ENCODE results near the gene GCLM. TPM values are rescaled to one million over a fixed set of nuclear protein-coding genes. Genes with fewer than 3 reads are reported as not detected.

GCLM gene, protein sequence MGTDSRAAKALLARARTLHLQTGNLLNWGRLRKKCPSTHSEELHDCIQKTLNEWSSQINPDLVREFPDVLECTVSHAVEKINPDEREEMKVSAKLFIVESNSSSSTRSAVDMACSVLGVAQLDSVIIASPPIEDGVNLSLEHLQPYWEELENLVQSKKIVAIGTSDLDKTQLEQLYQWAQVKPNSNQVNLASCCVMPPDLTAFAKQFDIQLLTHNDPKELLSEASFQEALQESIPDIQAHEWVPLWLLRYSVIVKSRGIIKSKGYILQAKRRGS
- 14.2 and 19.0 TPM in 2 replicates for total RNA-seq

DNA sequence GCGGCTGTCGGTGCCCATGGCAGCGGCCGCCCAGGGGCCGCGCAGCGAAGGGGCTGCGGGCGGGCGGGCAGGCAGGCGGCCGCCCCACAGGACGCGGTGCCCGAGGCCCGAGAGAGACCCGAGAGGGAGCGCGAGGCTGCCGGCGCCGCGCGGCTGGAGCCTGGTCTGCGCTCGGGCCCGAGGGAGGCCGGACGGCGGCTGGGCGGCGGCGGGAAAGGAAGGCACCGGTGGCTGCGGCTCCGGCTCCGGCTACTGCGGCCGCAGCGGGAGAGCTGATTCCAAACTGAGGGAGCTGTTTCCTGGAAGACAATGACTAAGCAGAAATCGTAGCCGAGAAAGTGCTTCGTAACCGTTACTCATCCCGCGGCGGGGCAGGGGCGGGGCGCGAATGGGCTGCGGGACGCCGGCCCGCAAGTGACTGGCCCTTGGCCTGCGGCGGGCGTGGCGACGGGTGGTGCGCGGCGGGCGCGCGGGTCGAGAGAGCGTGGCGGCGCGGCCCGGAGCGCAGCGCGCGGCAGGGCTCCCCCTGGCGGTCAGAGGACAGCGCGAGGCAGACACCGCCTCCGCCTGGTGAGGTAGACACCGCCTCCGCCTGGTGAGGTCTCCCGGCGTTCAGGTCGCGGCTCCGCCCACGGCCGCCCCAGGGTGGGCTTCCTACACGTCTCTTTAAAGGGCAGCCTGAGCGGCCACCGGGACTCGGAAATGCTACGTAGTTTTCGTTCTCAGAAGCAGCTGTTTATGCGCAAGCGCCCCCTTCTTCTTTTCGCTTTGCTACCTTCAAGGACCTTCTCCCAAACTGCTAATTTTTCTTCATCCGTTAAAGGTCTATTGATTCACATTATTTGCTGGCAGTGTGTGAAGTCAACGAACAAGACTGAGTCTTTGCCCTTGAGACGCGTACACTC, at the start of gene GCLM:
Gene GCLM (minus strand): TSS at position 285 of the 905 bp plus-strand sequence. CDS start 267 bp downstream, at position 18.

DNA sequence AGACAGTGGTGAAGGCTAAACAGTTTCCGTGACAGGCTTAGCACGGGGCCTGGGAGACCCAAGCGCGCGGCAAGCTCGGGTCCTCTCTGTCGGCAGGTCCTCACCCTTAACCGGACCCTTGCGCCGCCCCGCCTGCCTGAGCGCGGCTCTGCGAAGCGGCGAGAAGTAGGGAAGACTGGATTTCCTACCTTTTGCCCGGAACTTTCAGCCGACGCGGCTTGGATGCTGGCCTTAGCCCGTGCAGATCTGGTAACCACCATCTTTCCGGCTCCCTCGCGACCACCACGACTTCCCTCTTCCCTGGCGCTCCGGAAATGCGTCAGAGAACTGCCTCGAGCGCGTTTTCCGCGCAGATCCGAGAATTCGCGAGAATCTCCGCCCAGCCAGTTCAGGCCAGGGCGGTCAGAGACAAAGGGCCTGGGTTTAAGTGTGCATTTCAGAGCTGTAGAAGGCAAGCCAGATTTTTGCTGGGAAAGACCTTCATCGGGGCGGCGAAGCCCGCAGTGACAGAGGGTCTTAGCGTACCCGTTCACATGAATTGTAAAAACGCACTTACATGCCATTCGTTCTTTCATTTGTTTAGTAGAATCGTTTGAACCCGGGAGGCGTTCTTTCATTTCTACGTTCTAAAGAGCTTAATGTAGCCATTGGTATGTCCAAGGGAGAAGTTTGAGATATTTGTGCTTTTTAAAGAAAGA, 30.2 kb downstream of the GCLM start, which contains the start of gene DNTTIP2:
Gene DNTTIP2 (minus strand): TSS at position 318 of the 698 bp plus-strand sequence. CDS start 58 bp downstream, at position 260.

Other genes starting within 250 kb of the GCLM start
- 80.2 and 95.4 TPM in 2 replicates for gene BCAR3, start 227.6 kb downstream of the GCLM start, total RNA-seq
- 38.4 and 51.1 TPM in 2 replicates for gene DNTTIP2, start 30.2 kb downstream of the GCLM start, total RNA-seq
- gene ABCA4, start 211.7 kb upstream of the GCLM start, total RNA-seq = 0.42 and 0.56 TPM in 2 replicates